MCF 10A (cell line): ENCODE measurements around the gene MVB12B. TPM values are rescaled to one million over a fixed set of nuclear protein-coding genes. Genes with fewer than 3 reads are reported as not detected.

Experiments used
- BruUV-seq: library from RNA; stranded (reverse); fragments of 400-500 nt; replicated peaks from 2 replicates; lab custom pipeline; 2021; lab: Mats Ljungman, UMichigan
- CTCF ChIA-PET: fragments of 300-600 bp; sonication (Branson Sonifier 250); formaldehyde crosslinking; extraction: SDS; loops from one replicate; lab custom pipeline; 2021; ENCODE audit warnings: antibody characterized with exemption, inconsistent platforms; lab: Yijun Ruan, JAX
- POLR2A ChIA-PET: fragments of 300-600, 350-650 bp; sonication (Branson Sonifier 250); formaldehyde crosslinking; extraction: SDS; loops from one replicate; lab custom pipeline; 2020; ENCODE audit warnings: antibody characterized with exemption, inconsistent platforms; lab: Yijun Ruan, JAX
- DNase-seq: peaks from one replicate; pipeline ENCODE4 v3.0.0-alpha.2; 2018; ENCODE audit not compliant: unreplicated experiment
- H3K27ac Mint-ChIP-seq: one replicate; pipeline ENCODE4 v1.8.0; 2022; ENCODE audit warnings: mild to moderate bottlenecking, low read depth, mixed read lengths; ENCODE audit not compliant: unreplicated experiment
- H3K27me3 Mint-ChIP-seq: one replicate; pipeline ENCODE4 v1.8.0; 2022; ENCODE audit warnings: mixed read lengths; ENCODE audit not compliant: insufficient read depth, unreplicated experiment
- H3K36me3 Mint-ChIP-seq: one replicate; pipeline ENCODE4 v1.8.0; 2022; ENCODE audit warnings: mild to moderate bottlenecking, moderate library complexity, mixed read lengths; ENCODE audit not compliant: insufficient read depth, unreplicated experiment
- H3K4me1 Mint-ChIP-seq: one replicate; pipeline ENCODE4 v1.8.0; 2022; ENCODE audit warnings: mixed read lengths; ENCODE audit not compliant: insufficient read depth, unreplicated experiment
- H3K4me3 Mint-ChIP-seq: one replicate; pipeline ENCODE4 v1.8.0; 2022; ENCODE audit warnings: mild to moderate bottlenecking, moderate library complexity, mixed read lengths; ENCODE audit not compliant: unreplicated experiment
- H3K9me3 Mint-ChIP-seq: one replicate; pipeline ENCODE4 v1.8.0; 2022; ENCODE audit warnings: mixed read lengths; ENCODE audit not compliant: unreplicated experiment
- CTCF ChIP-seq: fragments of 200-600 bp; IDR thresholded peaks from one replicate; pipeline ENCODE4 v1.8.0; 2022; ENCODE audit warnings: antibody characterized with exemption, mild to moderate bottlenecking; ENCODE audit not compliant: unreplicated experiment
- intact Hi-C: fragments of 100-400 bp; cut with micrococcal nuclease; formaldehyde crosslinking; loops from 2 replicates; pipeline ENCODE4 v1.14.1; 2022
- total RNA-seq: library from RNA; stranded (reverse); gene quantifications from 2 replicates; pipeline ENCODE4 v1.2.3, GENCODE V29; 2022

MVB12B gene
- total RNA-seq, 1 experiment from 2014 or later, result 5.5 TPM

GRCh38 chr9:126428534-126429175 is 102.0 kb downstream of the MVB12B start:
- no peak for TF ChIP-seq CTCF
- no peak overlapping the region for H3K4me3 Mint-ChIP-seq
- no peaks in the 10 kb centered on the region for H3K27me3 Mint-ChIP-seq
- intact Hi-C loops, result no loop called here
- CTCF ChIA-PET, result interaction anchor here (0.7 kb wide), 1 partner anchor 201 kb away, joined by 3 read pairs; no protein-coding TSS in a partner anchor
- no peaks in the 10 kb centered on the region for H3K36me3 Mint-ChIP-seq
- H3K9me3 Mint-ChIP-seq, result no peaks in the 10 kb centered on the region
- H3K27ac Mint-ChIP-seq, result no peak overlapping the region
- no peak for DNase-seq
- POLR2A ChIA-PET, result no interaction called here
- no TSS peak for BruUV-seq
- H3K4me1 Mint-ChIP-seq, result no peaks in the 10 kb centered on the region

GRCh38 chr9:126429190-126429589 is 102.6 kb downstream of the MVB12B start:
- POLR2A ChIA-PET, result no interaction called here
- Mint-ChIP-seq H3K27me3 (no peaks in the 10 kb centered on the region), H3K9me3 (no peaks in the 10 kb centered on the region), H3K27ac (no peak overlapping the region), H3K36me3 (no peaks in the 10 kb centered on the region), H3K4me3 (no peak overlapping the region), H3K4me1 (no peaks in the 10 kb centered on the region)
- TF ChIP-seq CTCF, result no peak
- DNase-seq, result no peak
- CTCF ChIA-PET, result no interaction called here
- BruUV-seq, result no TSS peak
- intact Hi-C loops, result no loop called here

DNA sequence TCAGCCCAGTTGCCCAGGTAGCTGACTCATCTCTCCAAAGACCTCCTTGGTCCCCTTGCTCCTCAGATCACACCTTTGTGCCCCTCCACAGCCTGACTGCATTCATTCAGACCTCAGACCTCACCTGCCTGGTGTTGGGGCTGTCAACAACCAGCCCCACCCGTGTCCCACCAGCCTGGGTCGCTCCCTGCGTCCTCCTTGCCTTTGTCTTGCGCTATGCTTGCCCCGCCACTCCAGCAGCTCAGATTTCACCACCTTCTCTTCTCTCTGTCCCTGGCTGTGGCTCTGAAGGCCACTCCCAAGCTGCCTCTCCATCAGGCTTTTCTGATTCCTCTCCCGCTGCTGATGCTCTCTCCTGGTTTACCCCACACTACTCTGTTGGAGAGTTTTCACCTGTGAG is 103.5 kb downstream of the MVB12B start:
- no peak overlapping the region for H3K4me3 Mint-ChIP-seq
- intact Hi-C loops, result no loop called here
- TF ChIP-seq CTCF, result no peak
- no peak overlapping the region for H3K27ac Mint-ChIP-seq
- no peaks in the 10 kb centered on the region for H3K9me3 Mint-ChIP-seq
- no peaks in the 10 kb centered on the region for H3K36me3 Mint-ChIP-seq
- BruUV-seq, result no TSS peak
- CTCF ChIA-PET, result no interaction called here
- H3K4me1 Mint-ChIP-seq, result no peaks in the 10 kb centered on the region
- DNase-seq, result no peak
- POLR2A ChIA-PET, result no interaction called here
- H3K27me3 Mint-ChIP-seq, result no peaks in the 10 kb centered on the region

DNA sequence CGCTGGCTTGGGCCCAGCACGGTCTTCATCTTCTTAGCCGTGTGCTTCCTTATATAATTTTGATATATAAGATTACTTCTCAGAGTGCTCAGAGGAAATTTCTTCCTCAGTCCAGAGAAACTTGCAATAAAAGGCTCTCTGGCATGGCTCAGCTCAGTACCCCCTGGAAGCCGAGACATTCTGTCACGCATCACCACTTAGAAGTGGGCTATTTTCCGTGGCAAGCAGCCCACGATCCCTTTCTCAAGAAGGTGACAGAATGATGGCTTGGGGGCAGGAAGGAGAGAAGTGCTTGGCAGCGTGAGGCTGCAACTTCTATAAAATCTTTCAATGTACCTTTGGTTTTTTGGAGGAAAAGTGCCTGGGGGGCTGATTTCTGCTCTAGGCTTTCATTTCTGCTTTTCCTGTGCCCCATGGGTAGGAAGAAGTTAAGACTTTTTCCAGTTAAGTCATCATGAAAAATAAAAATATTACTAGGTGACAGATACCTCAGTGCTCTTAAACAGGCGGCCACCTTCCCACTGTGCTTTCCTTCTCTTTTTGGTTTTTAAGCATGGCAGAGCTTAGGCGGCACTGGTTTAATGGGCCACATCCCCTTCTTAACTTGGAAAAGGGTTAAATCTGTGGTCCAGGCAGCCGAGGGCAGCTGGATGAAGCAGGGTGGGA is 104.6 kb downstream of the MVB12B start:
- intact Hi-C loops, result no loop called here

More for the DNA sequence above, 104.6 kb downstream of the MVB12B start:
- Mint-ChIP-seq H3K27ac (no peak overlapping the region), H3K4me3 (no peak overlapping the region), H3K36me3 (no peaks in the 10 kb centered on the region), H3K4me1 (no peaks in the 10 kb centered on the region), H3K9me3 (no peaks in the 10 kb centered on the region), H3K27me3 (no peaks in the 10 kb centered on the region)
- no peak for TF ChIP-seq CTCF
- DNase-seq, result no peak
- CTCF ChIA-PET, result no interaction called here
- POLR2A ChIA-PET, result interaction anchor here (0.6 kb wide), 1 partner anchor 1192 kb away, joined by 3 read pairs; no protein-coding TSS in a partner anchor
- no TSS peak for BruUV-seq
